ENCODE data around the gene FIGN. TPM values are rescaled to one million over a fixed set of nuclear protein-coding genes. Genes with fewer than 3 reads are reported as not detected.

Gene FIGN
- total RNA-seq, 1 donor from 2014 or later = 16.6 TPM

GRCh38 chr2:163601377-163601776 is 134.4 kb downstream of the FIGN start:
- no peak for DNase-seq
- no peak for ATAC-seq
- intact Hi-C loops (cut with micrococcal nuclease) = no loop called here

- ATAC-seq = no peak
- DNase-seq = no peak
- intact Hi-C loops (cut with micrococcal nuclease) = no loop called here
These were observed 135.0 kb downstream of the FIGN start for GRCh38 chr2:163600801-163601200.

- no peak for DNase-seq
- intact Hi-C loops (cut with micrococcal nuclease) = no loop called here
- no peak for ATAC-seq
These were observed 140.8 kb downstream of the FIGN start for GRCh38 chr2:163595028-163595427.

- intact Hi-C loops (cut with micrococcal nuclease) = no loop called here
- DNase-seq (no peak), ATAC-seq (no peak)
These were observed 141.3 kb downstream of the FIGN start for GRCh38 chr2:163594497-163594896.

GRCh38 chr2:163593982-163594381 is 141.8 kb downstream of the FIGN start:
- intact Hi-C loops (cut with micrococcal nuclease) = no loop called here
- no peak for DNase-seq
- ATAC-seq = no peak

GRCh38 chr2:163592954-163593622 is 142.7 kb downstream of the FIGN start:
- DNase-seq (no peak), ATAC-seq (no peak)
- intact Hi-C loops (cut with micrococcal nuclease) = no loop called here

- intact Hi-C loops (cut with micrococcal nuclease) = no loop called here
- no peak for DNase-seq
- no peak for ATAC-seq
These were observed 144.3 kb downstream of the FIGN start for GRCh38 chr2:163591461-163591860.

GRCh38 chr2:163580757-163581156 is 155.1 kb downstream of the FIGN start:
- intact Hi-C loops (cut with micrococcal nuclease) = no loop called here
- no peak for DNase-seq
- no peak for ATAC-seq

GRCh38 chr2:163574309-163574708 is 161.5 kb downstream of the FIGN start:
- DNase-seq (no peak), ATAC-seq (no peak)
- intact Hi-C loops (cut with micrococcal nuclease) = no loop called here

- no peak for ATAC-seq
- no peak for DNase-seq
- intact Hi-C loops (cut with micrococcal nuclease) = no loop called here
These were observed 162.2 kb downstream of the FIGN start for GRCh38 chr2:163573652-163574051.

GRCh38 chr2:163572850-163573249 is 163.0 kb downstream of the FIGN start:
- ATAC-seq (no peak), DNase-seq (no peak)
- intact Hi-C loops (cut with micrococcal nuclease) = no loop called here

- no peak for ATAC-seq
- no peak for DNase-seq
These were observed 164.2 kb downstream of the FIGN start for GRCh38 chr2:163571423-163572102.

GRCh38 chr2:163570391-163570790 is 165.4 kb downstream of the FIGN start:
- intact Hi-C loops (cut with micrococcal nuclease) = no loop called here
- DNase-seq = no peak
- ATAC-seq = no peak

More at GRCh38 chr2:163571423-163572102, 164.2 kb downstream of the FIGN start:
- intact Hi-C loops (cut with micrococcal nuclease) = no loop called here

GRCh38 chr2:163565192-163565591 is 170.6 kb downstream of the FIGN start:
- DNase-seq = no peak
- no peak for ATAC-seq
- intact Hi-C loops (cut with micrococcal nuclease) = no loop called here

- ATAC-seq (no peak), DNase-seq (no peak)
- intact Hi-C loops (cut with micrococcal nuclease) = no loop called here
These were observed 171.6 kb downstream of the FIGN start for GRCh38 chr2:163564236-163564635.

GRCh38 chr2:163563336-163563735 is 172.5 kb downstream of the FIGN start:
- ATAC-seq = no peak
- no peak for DNase-seq
- intact Hi-C loops (cut with micrococcal nuclease) = no loop called here

GRCh38 chr2:163558251-163559021 is 177.4 kb downstream of the FIGN start:
- DNase-seq = no peak

GRCh38 chr2:163556511-163556910 is 179.3 kb downstream of the FIGN start:
- DNase-seq = no peak
- no peak for ATAC-seq
- intact Hi-C loops (cut with micrococcal nuclease) = no loop called here

More at GRCh38 chr2:163558251-163559021, 177.4 kb downstream of the FIGN start:
- ATAC-seq = no peak
- intact Hi-C loops (cut with micrococcal nuclease) = no loop called here

- intact Hi-C loops (cut with micrococcal nuclease) = no loop called here
- DNase-seq = no peak
- no peak for ATAC-seq
These were observed 180.9 kb downstream of the FIGN start for GRCh38 chr2:163554864-163555263.

- intact Hi-C loops (cut with micrococcal nuclease) = no loop called here
- DNase-seq (no peak), ATAC-seq (no peak)
These were observed 182.2 kb downstream of the FIGN start for GRCh38 chr2:163553601-163554000.

Data from left ventricle myocardium superior (tissue), 1 donor.